WTC11 (cell line): Measurements from ENCODE around the gene FOLR2. TPM values are rescaled to one million over a fixed set of nuclear protein-coding genes. Genes with fewer than 3 reads are reported as not detected.

ENCODE experiments used
- ATAC-seq: fragments of 200-7000 bp; cut with Tn5 transposase; 2 replicates; pipeline ENCODE4 v1.10.0; 2021; ENCODE audit warnings: mild to moderate bottlenecking, moderate library complexity
- CTCF ChIA-PET: fragments of 300-600 bp; sonication (Branson Sonifier 250); formaldehyde crosslinking; loops from one replicate; lab custom pipeline; 2021; ENCODE audit warnings: antibody characterized with exemption; lab: Charles Lee
- POLR2A ChIA-PET: fragments of 350-600 bp; sonication (Branson Sonifier 250); formaldehyde crosslinking; loops from one replicate; lab custom pipeline; 2021; ENCODE audit warnings: antibody characterized with exemption; lab: Charles Lee
- DNase-seq: peaks from one replicate; pipeline ENCODE4 v3.0.0; 2021; ENCODE audit warnings: low spot score
- H3K27ac Mint-ChIP-seq: 2 replicates; pipeline ENCODE4 v1.8.0; 2021; ENCODE audit warnings: mixed read lengths
- H3K27me3 Mint-ChIP-seq: 2 replicates; pipeline ENCODE4 v1.8.0; 2021; ENCODE audit warnings: low read depth, mild to moderate bottlenecking, moderate library complexity, mixed read lengths
- H3K36me3 Mint-ChIP-seq: 2 replicates; pipeline ENCODE4 v1.8.0; 2021; ENCODE audit warnings: mixed read lengths
- H3K4me1 Mint-ChIP-seq: 2 replicates; pipeline ENCODE4 v1.8.0; 2022; ENCODE audit warnings: mixed read lengths
- H3K4me3 Mint-ChIP-seq: 2 replicates; pipeline ENCODE4 v1.8.0; 2021; ENCODE audit warnings: mild to moderate bottlenecking, moderate library complexity, mixed read lengths
- H3K9me3 Mint-ChIP-seq: 2 replicates; pipeline ENCODE4 v1.8.0; 2021; ENCODE audit warnings: mixed read lengths
- ATF3 ChIP-seq: sonication (generic); formaldehyde crosslinking; conservative IDR thresholded peaks from 2 replicates; pipeline ENCODE4 v1.8.1; 2022; ENCODE audit warnings: mild to moderate bottlenecking, missing genetic modification reagents
- CBFB ChIP-seq: sonication (generic); formaldehyde crosslinking; IDR thresholded peaks from 2 replicates; pipeline ENCODE4 v1.8.1; 2022; ENCODE audit warnings: mild to moderate bottlenecking, low read depth, missing genetic modification reagents
- CTCF ChIP-seq: fragments of 200-600 bp; IDR thresholded peaks from 2 replicates; pipeline ENCODE4 v1.8.0; 2022; ENCODE audit warnings: antibody characterized with exemption
- E2F1 ChIP-seq: sonication (generic); formaldehyde crosslinking; IDR thresholded peaks from 2 replicates; pipeline ENCODE4 v1.8.0; 2022; ENCODE audit warnings: mild to moderate bottlenecking, missing genetic modification reagents
- E2F5 ChIP-seq: sonication (generic); formaldehyde crosslinking; IDR thresholded peaks from 2 replicates; pipeline ENCODE4 v1.8.1; 2022; ENCODE audit warnings: mild to moderate bottlenecking, moderate library complexity, missing genetic modification reagents
- ELF4 ChIP-seq: sonication (generic); formaldehyde crosslinking; IDR thresholded peaks from 2 replicates; pipeline ENCODE4 v1.8.1; 2022; ENCODE audit warnings: low read depth, mild to moderate bottlenecking, moderate library complexity, missing genetic modification reagents
- EMX1 ChIP-seq: fragments of 250-450 bp; sonication (Bioruptor Pico); IDR thresholded peaks from 2 replicates; pipeline ENCODE4 v1.8.0; 2021; ENCODE audit warnings: mild to moderate bottlenecking
- ESRRA ChIP-seq: sonication (generic); formaldehyde crosslinking; IDR thresholded peaks from 2 replicates; pipeline ENCODE4 v1.8.1; 2022; ENCODE audit warnings: mild to moderate bottlenecking, missing genetic modification reagents, borderline replicate concordance
- ETV6 ChIP-seq: sonication (generic); formaldehyde crosslinking; IDR thresholded peaks from 2 replicates; pipeline ENCODE4 v1.8.1; 2022; ENCODE audit warnings: mild to moderate bottlenecking, missing genetic modification reagents
- HMGXB4 ChIP-seq: sonication (generic); formaldehyde crosslinking; IDR thresholded peaks from 2 replicates; pipeline ENCODE4 v1.8.1; 2023; ENCODE audit warnings: mild to moderate bottlenecking, moderate library complexity, missing genetic modification reagents
- JUN ChIP-seq: sonication (generic); formaldehyde crosslinking; IDR thresholded peaks from 2 replicates; pipeline ENCODE4 v1.8.0; 2023; ENCODE audit warnings: mild to moderate bottlenecking, missing genetic modification reagents
- MAX ChIP-seq: sonication (generic); formaldehyde crosslinking; IDR thresholded peaks from 2 replicates; pipeline ENCODE4 v1.8.0; 2022; ENCODE audit warnings: mild to moderate bottlenecking, missing genetic modification reagents
- MXD4 ChIP-seq: fragments of 250-450 bp; sonication (Bioruptor Pico); IDR thresholded peaks from 2 replicates; pipeline ENCODE4 v1.8.0; 2021; ENCODE audit warnings: mild to moderate bottlenecking, moderate library complexity, borderline replicate concordance
- NR2C2 ChIP-seq: sonication (generic); formaldehyde crosslinking; IDR thresholded peaks from 2 replicates; pipeline ENCODE4 v1.8.0; 2022; ENCODE audit warnings: mild to moderate bottlenecking, missing genetic modification reagents
- OVOL2 ChIP-seq: fragments of 250-450 bp; sonication (Bioruptor Pico); IDR thresholded peaks from 2 replicates; pipeline ENCODE4 v1.9.0; 2021; ENCODE audit warnings: mild to moderate bottlenecking, borderline replicate concordance
- SMAD4 ChIP-seq: sonication (generic); formaldehyde crosslinking; IDR thresholded peaks from 2 replicates; pipeline ENCODE4 v1.8.0; 2022; ENCODE audit warnings: mild to moderate bottlenecking, missing genetic modification reagents
- SP1 ChIP-seq: sonication (generic); formaldehyde crosslinking; conservative IDR thresholded peaks from 2 replicates; pipeline ENCODE4 v1.8.1; 2022; ENCODE audit warnings: missing genetic modification reagents
- TEAD1 ChIP-seq: sonication (generic); formaldehyde crosslinking; IDR thresholded peaks from 2 replicates; pipeline ENCODE4 v1.8.0; 2022; ENCODE audit warnings: mild to moderate bottlenecking, missing genetic modification reagents
- USF1 ChIP-seq: sonication (generic); formaldehyde crosslinking; IDR thresholded peaks from 2 replicates; pipeline ENCODE4 v1.8.0; 2022; ENCODE audit warnings: mild to moderate bottlenecking, missing genetic modification reagents
- ZNF138 ChIP-seq: sonication (generic); formaldehyde crosslinking; conservative IDR thresholded peaks from 2 replicates; pipeline ENCODE4 v1.8.1; 2022; ENCODE audit warnings: mild to moderate bottlenecking, moderate library complexity, missing genetic modification reagents
- ZNF317 ChIP-seq: sonication (generic); formaldehyde crosslinking; IDR thresholded peaks from 2 replicates; pipeline ENCODE4 v1.8.1; 2023; ENCODE audit warnings: low read depth, mild to moderate bottlenecking, moderate library complexity, missing genetic modification reagents, borderline replicate concordance
- ZNF396 ChIP-seq: fragments of 250-450 bp; sonication (Bioruptor Pico); IDR thresholded peaks from 2 replicates; pipeline ENCODE4 v1.8.0; 2021; ENCODE audit warnings: mild to moderate bottlenecking, moderate library complexity, borderline replicate concordance
- ZNF416 ChIP-seq: fragments of 250-450 bp; sonication (Bioruptor Pico); IDR thresholded peaks from 2 replicates; pipeline ENCODE4 v1.9.0; 2021; ENCODE audit warnings: mild to moderate bottlenecking, inconsistent platforms
- ZNF425 ChIP-seq: fragments of 250-450 bp; sonication (Bioruptor Pico); conservative IDR thresholded peaks from 2 replicates; pipeline ENCODE4 v1.9.0; 2021; ENCODE audit warnings: mild to moderate bottlenecking
- ZNF671 ChIP-seq: fragments of 250-450 bp; sonication (Bioruptor Pico); IDR thresholded peaks from 2 replicates; pipeline ENCODE4 v1.8.0; 2021; ENCODE audit warnings: mild to moderate bottlenecking
- total RNA-seq: library from RNA; stranded (reverse); gene quantifications from 3 replicates; pipeline ENCODE4 v1.2.3, GENCODE V29; 2021

The FOLR2 gene
- total RNA-seq, 1 experiment from 2014 or later: not detected

- no peak for TF ChIP-seq ZNF425
- TF ChIP-seq ZNF317 (CRISPR knock-in tag): no peak
- no peak for TF ChIP-seq ESRRA
- no peak for TF ChIP-seq ZNF671 (CRISPR knock-in tag)
- no peak for TF ChIP-seq SP1 (CRISPR knock-in tag)
- no peak for TF ChIP-seq OVOL2 (CRISPR knock-in tag)
Measured at GRCh38 chr11:72234514-72234830, 17.9 kb downstream of the FOLR2 start (continued).

- Mint-ChIP-seq H3K36me3 (peaks cover 45% of the 10 kb centered on the region), H3K27ac (no peak overlapping the region), H3K9me3 (no peaks in the 10 kb centered on the region), H3K4me1 (peaks cover 17% of the 10 kb centered on the region), H3K4me3 (no peak overlapping the region), H3K27me3 (peaks cover 15% of the 10 kb centered on the region)
- TF ChIP-seq ETV6 (CRISPR knock-in tag) (no peak), MAX (CRISPR knock-in tag) (no peak), MXD4 (CRISPR knock-in tag) (no peak), ZNF396 (CRISPR knock-in tag) (no peak), USF1 (CRISPR knock-in tag) (no peak), JUN (CRISPR knock-in tag) (no peak), CBFB (CRISPR knock-in tag) (no peak), ZNF416 (no peak), SMAD4 (no peak)
- DNase-seq (no peak), ATAC-seq (no peak)
- POLR2A ChIA-PET: no interaction called here
- CTCF ChIA-PET: interaction anchor here (0.6 to 0.9 kb wide), 2 partner anchors 120 to 196 kb away, joined by 4 to 6 read pairs; no protein-coding TSS in a partner anchor
Measured at GRCh38 chr11:72234920-72235319, 18.3 kb downstream of the FOLR2 start.

- ChIA-PET CTCF (interaction anchor here (0.7 to 4.8 kb wide), 3 partner anchors 10 to 201 kb away, joined by 5 to 123 read pairs (median 64); partner anchors contain the start of gene INPPL1), POLR2A (interaction anchor here (5.7 kb wide), 1 partner anchor 11 kb away, joined by 37 read pairs; the partner anchor contains the start of gene INPPL1)
- DNase-seq (no peak), ATAC-seq (no peak)
- Mint-ChIP-seq H3K27me3 (peaks cover 21% of the 10 kb centered on the region), H3K9me3 (no peaks in the 10 kb centered on the region), H3K4me3 (no peak overlapping the region), H3K27ac (no peak overlapping the region), H3K4me1 (peaks cover 21% of the 10 kb centered on the region), H3K36me3 (peaks cover 42% of the 10 kb centered on the region)
- no peak for TF ChIP-seq ATF3 (CRISPR knock-in tag)
- no peak for TF ChIP-seq NR2C2 (CRISPR knock-in tag)
- TF ChIP-seq ZNF671 (CRISPR knock-in tag): no peak
- TF ChIP-seq CTCF: no peak
- TF ChIP-seq HMGXB4 (CRISPR knock-in tag): no peak
- TF ChIP-seq CBFB (CRISPR knock-in tag): no peak
- TF ChIP-seq EMX1 (CRISPR knock-in tag): no peak
- TF ChIP-seq SP1 (CRISPR knock-in tag): no peak
- TF ChIP-seq ELF4: no peak
- TF ChIP-seq TEAD1: no peak
- no peak for TF ChIP-seq E2F1
- TF ChIP-seq ZNF317 (CRISPR knock-in tag): no peak
- no peak for TF ChIP-seq MXD4 (CRISPR knock-in tag)
- no peak for TF ChIP-seq E2F5
- TF ChIP-seq ZNF138: no peak
Measured at GRCh38 chr11:72235351-72236057, 18.9 kb downstream of the FOLR2 start.
